NT2/D1 (cell line): ENCODE results near the gene COG7.

Experiments used
- YY1 ChIP-seq: IDR thresholded peaks from 2 replicates; pipeline ENCODE4 v1.6.1; 2011; ENCODE audit not compliant: insufficient read length, insufficient read depth
- ZNF274 ChIP-seq: IDR thresholded peaks from 2 replicates; pipeline ENCODE4 v1.6.1; 2011; ENCODE audit warnings: mild to moderate bottlenecking, low read depth, low read length

DNA sequence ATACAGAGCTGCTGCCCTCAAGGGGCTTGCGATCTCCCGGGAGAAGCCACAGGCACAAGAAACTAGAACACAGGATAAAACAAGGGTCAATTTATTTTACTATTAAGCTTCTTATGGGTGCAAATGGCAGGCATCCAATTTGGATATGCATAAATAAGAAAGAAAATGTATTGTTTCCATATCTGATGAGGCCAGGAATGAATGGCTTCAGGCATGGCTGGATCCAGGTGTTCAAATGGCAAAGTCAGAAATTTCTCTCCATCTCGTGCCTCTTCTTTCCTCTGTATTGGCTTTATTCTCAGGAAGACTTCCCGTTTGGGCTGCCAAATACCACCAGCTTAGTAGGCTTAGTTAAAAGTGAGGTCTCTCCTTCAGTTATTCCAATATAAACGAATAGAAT, 107.8 kb downstream of the COG7 start:
- no peak for TF ChIP-seq ZNF274
- TF ChIP-seq YY1 = no peak
